ENCODE data around the gene CFAP90. TPM values are rescaled to one million over a fixed set of nuclear protein-coding genes. Genes with fewer than 3 reads are reported as not detected.

Gene CFAP90
- total RNA-seq, 1 donor from 2014 or later: not detected

DNA sequence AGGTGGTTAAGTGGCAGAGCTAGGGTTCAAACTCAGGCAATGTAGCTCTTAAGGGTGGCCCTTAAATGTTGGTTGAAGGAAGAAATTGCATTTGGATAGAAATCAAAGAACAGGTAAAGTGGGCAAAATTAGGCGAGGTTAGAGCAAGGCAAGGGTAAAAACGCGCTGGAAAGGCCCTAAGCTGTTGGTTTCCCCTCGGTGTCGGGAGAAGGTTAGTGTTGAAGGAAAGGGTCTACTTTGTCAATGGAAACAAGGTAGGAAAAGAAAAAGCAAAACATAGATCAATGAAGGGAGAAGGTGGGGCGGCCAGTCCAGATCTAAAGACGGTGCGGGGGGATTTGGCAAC, 17.5 kb upstream of the CFAP90 start:
- no peak for DNase-seq

GRCh38 chr5:7867260-7867659, 16.3 kb upstream of the CFAP90 start:
- DNase-seq: no peak

DNA sequence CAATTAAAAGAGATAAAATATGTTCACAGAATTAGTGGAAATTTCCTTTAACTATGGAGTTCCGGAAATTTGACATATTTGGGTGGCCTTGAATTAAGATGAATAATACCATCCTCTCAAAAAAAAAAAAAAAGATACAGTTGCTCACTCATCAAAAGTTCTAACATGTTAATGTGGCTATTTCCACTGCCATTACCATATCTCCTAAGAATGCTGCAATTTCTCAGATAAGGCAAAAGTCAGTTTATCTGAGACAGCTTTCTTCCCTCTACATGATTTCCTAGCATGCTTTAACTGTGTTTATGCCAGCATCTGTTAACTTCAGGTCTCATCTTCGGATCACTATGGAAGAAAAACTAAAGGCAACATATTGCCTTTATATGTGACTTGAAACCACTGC, 15.3 kb upstream of the CFAP90 start:
- no peak for DNase-seq

- DNase-seq: no peak
These were observed 7.1 kb upstream of the CFAP90 start for GRCh38 chr5:7857926-7858632.

DNA sequence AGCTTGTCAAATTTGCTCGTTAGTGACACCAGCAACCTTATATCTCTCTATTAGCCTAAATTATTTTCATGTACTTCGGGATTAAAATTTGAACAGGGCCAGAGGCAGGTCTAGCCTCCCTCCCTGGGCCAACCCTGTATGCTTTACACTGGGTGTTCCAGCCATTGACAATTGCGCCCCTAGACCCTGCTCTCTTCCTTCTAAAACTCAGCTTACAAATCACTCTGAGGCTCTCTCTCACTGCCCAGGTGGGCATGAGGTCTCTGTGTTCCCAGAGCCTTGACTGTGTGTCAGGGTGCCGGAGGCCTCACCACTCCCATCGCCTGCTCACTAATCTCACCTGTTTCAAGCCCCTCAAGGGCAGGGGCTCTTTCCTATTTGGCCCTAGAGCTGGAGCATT, 6.4 kb upstream of the CFAP90 start:
- DNase-seq: no peak

GRCh38 chr5:7856855-7857254, 5.9 kb upstream of the CFAP90 start:
- DNase-seq: peak; percentile 53

DNA sequence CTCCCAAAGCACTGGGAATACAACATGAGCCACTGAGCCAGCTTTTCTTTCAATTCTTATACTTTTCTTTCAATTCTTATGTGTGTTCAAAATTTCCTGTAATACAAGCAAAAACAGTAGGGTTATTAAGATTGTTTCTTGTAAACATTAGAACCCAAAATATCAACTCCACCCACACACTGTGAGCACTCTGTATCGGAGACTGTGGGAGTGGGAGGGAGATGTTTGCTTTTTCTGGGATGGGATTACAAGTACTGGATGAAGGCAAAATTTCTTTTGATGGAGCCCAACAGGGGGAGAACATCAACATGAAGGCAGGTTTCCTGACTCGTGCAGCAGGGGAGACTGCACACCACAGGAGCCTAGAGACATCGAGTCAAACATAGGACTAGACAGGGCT, 4.7 kb upstream of the CFAP90 start:
- no peak for DNase-seq

- DNase-seq: no peak
These were observed 2.1 kb upstream of the CFAP90 start for GRCh38 chr5:7852988-7853387.

- DNase-seq: no peak
These were observed 1.6 kb upstream of the CFAP90 start for GRCh38 chr5:7852542-7852941.

- DNase-seq: no peak
These were observed 820 bp upstream of the CFAP90 start for GRCh38 chr5:7851617-7852289.

- no peak for DNase-seq
These were observed 283 bp upstream of the CFAP90 start for GRCh38 chr5:7851240-7851592.

DNA sequence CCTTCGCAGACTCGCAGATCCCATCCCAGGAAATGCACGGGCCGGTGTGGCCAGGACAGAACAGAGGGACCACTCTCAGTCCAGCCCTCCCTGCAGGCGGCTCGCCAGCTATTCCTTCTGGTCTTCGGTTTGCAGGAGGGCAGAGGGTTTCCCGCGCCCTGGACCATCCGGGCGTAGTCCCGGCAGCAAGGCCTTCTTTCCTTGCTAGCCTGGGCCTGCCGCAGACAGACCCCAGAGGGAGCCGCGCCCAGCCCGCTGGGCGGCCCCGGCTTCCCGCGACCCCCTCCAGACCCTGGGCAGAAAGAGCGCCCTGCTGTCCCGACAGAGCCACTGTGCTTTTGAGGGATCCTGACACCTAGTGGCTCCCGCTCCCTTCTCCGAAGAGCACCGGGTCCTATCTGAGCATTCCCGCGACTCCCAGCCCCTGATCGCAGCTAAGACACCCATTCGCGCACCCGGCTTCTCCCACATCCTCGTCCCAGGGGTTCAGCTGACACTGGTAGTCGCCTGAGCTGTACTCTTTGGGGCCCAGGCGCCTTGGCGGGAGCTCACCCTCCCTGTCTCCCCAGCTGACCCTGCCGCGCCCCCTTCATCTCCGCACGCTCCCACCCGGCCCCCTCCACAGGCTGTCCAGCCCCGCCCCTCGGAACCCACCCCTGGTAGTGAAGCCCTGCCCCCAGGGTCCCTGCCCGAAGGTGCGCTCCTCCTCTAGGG, 1.1 kb downstream of the CFAP90 start:
- peak; percentile 47 for DNase-seq

GRCh38 chr5:7848296-7848695, 2.6 kb downstream of the CFAP90 start:
- DNase-seq: peak; percentile 54

GRCh38 chr5:7846327-7846726, 4.6 kb downstream of the CFAP90 start:
- no peak for DNase-seq

GRCh38 chr5:7845557-7845956, 5.4 kb downstream of the CFAP90 start:
- DNase-seq: no peak

DNA sequence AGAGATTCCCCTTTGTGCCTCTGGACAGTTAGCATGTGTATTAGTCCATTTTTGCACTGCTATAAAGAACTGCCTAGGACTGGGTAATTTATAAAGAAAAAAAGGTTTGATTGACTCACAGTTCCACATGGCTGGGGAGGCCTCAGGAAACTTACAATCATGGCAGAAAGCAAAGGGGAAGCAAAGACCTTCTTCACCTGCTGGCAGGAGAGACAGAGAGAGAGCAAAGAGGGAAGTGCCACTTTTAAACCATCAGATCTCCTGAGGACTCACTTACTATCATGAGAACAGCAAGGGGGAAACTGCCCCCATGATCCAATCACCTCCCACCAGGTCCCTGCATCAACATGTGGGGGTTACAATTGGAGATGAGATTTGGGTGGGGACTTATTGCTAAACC, 6.0 kb downstream of the CFAP90 start:
- no peak for DNase-seq

DNA sequence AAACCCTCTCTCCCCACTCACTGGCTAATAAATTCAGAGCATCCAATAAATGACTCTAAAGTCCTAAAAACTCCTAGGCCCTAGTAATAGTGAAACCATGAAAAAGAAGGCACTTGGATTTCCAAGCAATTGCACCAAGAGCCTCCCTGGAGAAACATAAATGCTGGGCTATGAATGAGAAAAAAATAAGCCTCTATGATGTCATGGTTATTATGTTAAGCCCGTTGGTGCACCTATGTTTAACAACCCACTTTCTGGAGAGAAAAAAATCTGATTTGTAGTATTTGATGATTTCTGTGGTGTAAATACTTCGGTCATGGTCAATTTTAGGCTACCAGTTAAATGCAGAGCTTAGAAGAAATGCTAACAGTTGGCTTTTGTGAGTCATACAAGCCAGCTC, 8.4 kb downstream of the CFAP90 start:
- DNase-seq: no peak

DNA sequence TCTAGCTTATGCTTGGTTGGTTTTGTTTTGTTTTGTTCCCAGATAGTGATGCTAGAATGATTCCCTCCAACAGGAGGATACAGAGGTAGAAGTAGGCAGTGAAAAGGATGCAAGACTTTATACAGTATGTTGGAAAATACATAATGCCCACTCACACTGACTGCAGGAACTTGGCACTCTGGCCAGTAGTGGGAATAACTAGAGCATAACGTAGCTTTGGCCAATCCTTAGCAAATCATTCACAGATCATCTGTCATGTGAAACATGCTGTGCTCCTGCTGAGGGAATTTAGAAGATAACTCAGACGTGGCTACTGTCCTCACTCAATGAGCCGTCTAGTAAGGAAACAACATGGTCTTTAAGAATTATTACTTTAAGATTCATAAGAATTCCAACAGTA, 13.5 kb downstream of the CFAP90 start:
- DNase-seq: no peak

GRCh38 chr5:7834982-7835381, 16.0 kb downstream of the CFAP90 start:
- no peak for DNase-seq

- DNase-seq: peak; percentile 38
These were observed 22.7 kb downstream of the CFAP90 start for GRCh38 chr5:7828269-7828668.

- DNase-seq: peak; percentile 34
These were observed 23.3 kb downstream of the CFAP90 start for GRCh38 chr5:7827610-7828009.

DNA sequence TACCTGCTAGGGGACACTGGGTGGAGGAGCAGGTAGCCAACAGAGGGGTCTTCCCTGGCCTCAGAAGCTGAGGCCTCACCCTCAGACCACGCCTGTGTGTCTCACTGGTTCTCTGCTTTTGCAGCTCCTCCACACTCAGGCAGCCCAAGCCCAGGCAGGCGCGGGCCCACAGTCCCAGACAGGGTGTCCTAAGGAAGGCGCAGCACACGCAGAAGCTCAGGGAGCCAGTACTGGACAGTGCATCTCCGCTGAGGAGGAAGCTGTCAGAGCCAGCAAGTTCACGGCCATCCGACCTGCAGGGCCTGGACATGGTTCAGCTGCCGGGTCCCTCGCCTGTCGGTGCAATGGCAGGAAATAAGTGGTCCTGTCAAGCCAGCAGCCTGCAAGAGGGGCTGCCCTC, 25.3 kb downstream of the CFAP90 start:
- DNase-seq: no peak

- no peak for DNase-seq
These were observed 25.9 kb downstream of the CFAP90 start for GRCh38 chr5:7824995-7825394.

- no peak for DNase-seq
These were observed 27.3 kb downstream of the CFAP90 start for GRCh38 chr5:7823594-7823993.
